ENCODE results near the gene PDE10A. TPM values are rescaled to one million over a fixed set of nuclear protein-coding genes. Genes with fewer than 3 reads are reported as not detected.

PDE10A gene
- total RNA-seq (not detected), polyA plus RNA-seq (not detected)

DNA sequence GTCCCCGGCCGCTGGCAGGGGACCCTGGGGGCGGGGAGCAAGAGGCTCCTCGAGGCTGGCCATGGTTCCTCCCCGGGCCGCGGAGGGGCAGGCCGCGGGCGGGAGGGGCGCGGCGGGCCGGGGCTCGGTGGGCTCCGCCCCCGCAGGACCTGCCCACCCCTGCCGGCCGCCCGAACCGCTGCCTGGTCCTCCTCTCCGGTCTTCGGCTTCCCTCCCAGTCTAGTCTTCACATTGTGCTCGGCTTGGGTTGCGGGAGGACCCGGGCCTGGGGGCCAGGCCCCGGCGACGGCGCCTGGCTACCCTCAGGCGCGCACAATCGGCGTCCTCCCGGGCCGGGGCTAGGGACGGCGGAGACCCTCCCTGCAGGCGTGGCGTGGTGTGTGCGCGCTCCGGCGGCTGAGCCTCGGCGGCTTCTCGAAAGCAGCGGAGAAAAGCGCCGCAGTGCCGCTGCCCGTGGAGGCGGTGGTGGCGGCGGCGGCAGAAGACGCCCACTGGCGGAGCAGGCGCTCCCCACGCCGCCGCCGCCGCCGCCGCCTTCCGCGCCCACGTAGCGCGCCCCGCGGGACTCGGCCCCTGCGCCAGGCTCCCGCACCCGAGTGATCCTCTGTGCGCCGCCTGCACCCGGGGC, at the start of gene PDE10A:
Gene PDE10A (minus strand): TSS at position 493 of the 628 bp plus-strand sequence. CDS start 430 bp downstream, at position 63.
- Histone ChIP-seq H3K4me3 (ENCODE audit: low read length in 2 of 2) (no peak within 1 kb of the TSS), H3K27me3 (ENCODE audit: insufficient read depth, low read length) (peaks cover 4% of the 10 kb centered on the region), H3K9me3 (ENCODE audit: control insufficient read depth in 1 of 2, low read length in 2 of 2) (no peaks in the 10 kb centered on the region), H3K36me3 (ENCODE audit: insufficient read depth, low read length) (no peaks in the 10 kb centered on the region), H3K27ac (ENCODE audit: low read depth, low read length) (no peak within 1 kb of the TSS), H3K4me1 (ENCODE audit: insufficient read depth, low read length) (no peaks in the 10 kb centered on the region)
- no peak for DNase-seq
- ChIA-PET POLR2A (ENCODE audit: partially characterized antibody) (no interaction called here), CTCF (ENCODE audit: partially characterized antibody) (no interaction called here)
- intact Hi-C loops (cut with micrococcal nuclease) = no loop called here
- Mint-ChIP-seq H3K27ac (no peak within 1 kb of the TSS), H3K27me3 (peaks cover 33 to 42% of the 10 kb centered on the region in 2 donors), H3K9me3 (peaks cover 0 to 4% (median 0%) of the 10 kb centered on the region in 8 donors), H3K4me3 (peak within 1 kb of the TSS in 3 of 8 donors; percentile 22 to 57 (median 42)), H3K4me1 (peaks cover 5 to 11% (median 9%) of the 10 kb centered on the region in 4 donors), H3K36me3 (no peaks in the 10 kb centered on the region)

DNA sequence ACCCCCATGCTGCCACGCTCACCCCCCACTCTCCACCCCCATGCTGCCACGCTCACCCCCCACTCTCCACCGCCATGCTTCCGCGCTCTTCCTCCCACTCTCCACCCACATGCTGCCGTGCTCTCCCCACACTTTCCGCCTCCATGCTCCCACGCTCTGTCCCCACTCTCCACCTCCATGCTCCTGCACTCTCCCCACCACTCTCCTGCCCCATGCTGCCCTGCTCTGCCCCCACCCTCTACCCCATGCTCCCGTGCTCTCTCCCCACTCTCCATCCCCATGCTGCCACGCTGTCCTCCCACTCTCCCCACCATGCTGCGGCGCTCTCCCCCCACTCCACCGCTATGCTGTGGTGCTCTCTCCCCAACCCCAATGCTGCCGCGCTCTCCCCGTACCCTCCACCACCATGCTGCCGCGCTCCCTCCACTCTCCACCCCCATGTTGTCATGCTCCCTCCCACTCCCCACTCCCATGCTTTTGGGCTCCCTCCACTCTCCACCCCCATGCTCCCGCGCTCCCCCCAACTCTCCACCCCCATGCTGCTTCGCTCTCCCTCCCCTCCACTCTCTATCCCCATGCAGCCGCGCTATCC, 46.0 kb upstream of the PDE10A start:
- Histone ChIP-seq H3K4me1 (ENCODE audit: insufficient read depth, low read length) (no peaks in the 10 kb centered on the region), H3K27me3 (ENCODE audit: insufficient read depth, low read length) (no peaks in the 10 kb centered on the region), H3K9me3 (ENCODE audit: control insufficient read depth in 1 of 2, low read length in 2 of 2) (no peaks in the 10 kb centered on the region), H3K36me3 (ENCODE audit: insufficient read depth, low read length) (no peaks in the 10 kb centered on the region), H3K27ac (ENCODE audit: low read depth, low read length) (no peak overlapping the region), H3K4me3 (ENCODE audit: low read length in 2 of 2) (no peak overlapping the region)
- H3K27ac Mint-ChIP-seq = no peak overlapping the region
- intact Hi-C loops (cut with micrococcal nuclease) = no loop called here
- peaks cover 0 to 5% (median 1%) of the 10 kb centered on the region in 8 donors for H3K9me3 Mint-ChIP-seq
- no peak overlapping the region for H3K4me3 Mint-ChIP-seq
- no peak for DNase-seq
- no peaks in the 10 kb centered on the region for H3K36me3 Mint-ChIP-seq
- peaks cover 0 to 2% (median 0%) of the 10 kb centered on the region in 4 donors for H3K4me1 Mint-ChIP-seq
- ChIA-PET CTCF (ENCODE audit: partially characterized antibody) (no interaction called here), POLR2A (ENCODE audit: partially characterized antibody) (no interaction called here)
- H3K27me3 Mint-ChIP-seq = peaks cover 0 to 3% of the 10 kb centered on the region in 2 donors

DNA sequence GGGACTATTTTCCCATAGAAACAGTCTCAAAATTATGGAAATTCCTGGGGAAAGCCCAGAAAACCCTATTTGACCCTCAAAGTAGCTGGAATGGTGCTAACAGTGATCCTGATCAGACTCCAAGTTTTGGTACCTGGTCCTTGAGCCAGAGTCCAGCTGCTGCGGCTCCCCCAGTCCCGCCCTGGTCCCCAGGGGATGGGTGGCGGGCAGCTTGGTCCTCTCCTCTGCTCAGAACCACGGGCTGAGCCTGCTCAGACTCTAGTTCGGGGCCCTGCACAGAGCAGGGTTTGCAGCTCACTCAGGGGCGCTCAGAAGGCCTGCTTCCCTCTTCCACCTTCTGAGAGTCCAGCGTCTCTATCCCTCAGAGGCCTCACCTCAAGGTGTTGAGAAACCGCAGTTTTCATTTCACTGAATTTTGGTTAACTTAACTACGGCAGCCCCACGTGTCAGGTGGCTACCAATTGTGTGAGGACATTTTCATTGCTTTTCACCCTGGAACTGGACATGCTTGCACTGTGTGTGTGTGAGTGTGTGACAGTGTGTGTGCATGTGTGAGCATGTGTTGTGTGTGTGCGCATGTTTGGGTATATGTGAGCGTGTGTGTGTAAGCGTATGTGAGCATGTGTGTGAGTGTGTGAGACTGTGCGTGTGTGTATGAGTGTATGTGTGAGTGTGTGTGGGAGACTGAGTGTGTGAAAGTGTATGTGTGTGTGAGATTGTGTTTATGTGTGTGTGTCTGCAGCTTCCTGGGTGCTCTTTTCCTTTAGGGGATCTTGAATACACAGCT, 44.2 kb upstream of the PDE10A start:
- CTCF ChIA-PET (ENCODE audit: partially characterized antibody) = no interaction called here
- no peak overlapping the region for H3K4me3 Mint-ChIP-seq

DNA sequence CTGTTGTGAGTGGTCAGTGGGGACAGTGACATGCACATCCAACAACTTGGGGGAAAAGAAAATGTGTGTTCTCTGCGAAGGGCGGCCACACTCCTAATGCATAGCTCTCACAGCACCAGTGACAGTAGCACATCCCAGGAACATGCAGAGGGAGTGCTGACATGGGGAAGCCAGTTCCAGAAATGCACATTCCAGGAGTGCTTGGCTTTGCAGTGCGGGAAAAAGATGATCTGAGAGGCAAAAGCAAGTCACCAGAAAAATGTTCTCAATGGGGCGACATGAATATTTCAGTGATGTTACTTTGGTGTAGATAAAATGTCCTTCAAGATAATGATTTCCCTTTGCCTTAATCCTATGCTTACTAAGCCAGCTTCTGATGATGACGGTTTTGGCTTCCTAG, 42.9 kb upstream of the PDE10A start:
- H3K27me3 ChIP-seq (ENCODE audit: insufficient read depth, low read length) = no peaks in the 10 kb centered on the region
- CTCF ChIA-PET (ENCODE audit: partially characterized antibody) = no interaction called here
- H3K4me3 ChIP-seq (ENCODE audit: low read length in 2 of 2) = no peak overlapping the region
- H3K9me3 ChIP-seq (ENCODE audit: control insufficient read depth in 1 of 2, low read length in 2 of 2) = no peaks in the 10 kb centered on the region
- Mint-ChIP-seq H3K4me1 (peaks cover 0 to 2% (median 0%) of the 10 kb centered on the region in 4 donors), H3K27me3 (no peaks in the 10 kb centered on the region), H3K9me3 (peaks cover 0 to 5% (median 1%) of the 10 kb centered on the region in 8 donors), H3K27ac (no peak overlapping the region), H3K4me3 (no peak overlapping the region), H3K36me3 (no peaks in the 10 kb centered on the region)
- H3K4me1 ChIP-seq (ENCODE audit: insufficient read depth, low read length) = no peaks in the 10 kb centered on the region
- no peaks in the 10 kb centered on the region for H3K36me3 ChIP-seq (ENCODE audit: insufficient read depth, low read length)
- no peak for DNase-seq
- intact Hi-C loops (cut with micrococcal nuclease) = no loop called here
- H3K27ac ChIP-seq (ENCODE audit: low read depth, low read length) = no peak overlapping the region
- POLR2A ChIA-PET (ENCODE audit: partially characterized antibody) = no interaction called here

More for the DNA sequence above, 44.2 kb upstream of the PDE10A start:
- no peak overlapping the region for H3K27ac Mint-ChIP-seq
- no peak for DNase-seq
- H3K36me3 Mint-ChIP-seq = no peaks in the 10 kb centered on the region
- POLR2A ChIA-PET (ENCODE audit: partially characterized antibody) = no interaction called here
- Histone ChIP-seq H3K9me3 (ENCODE audit: control insufficient read depth in 1 of 2, low read length in 2 of 2) (no peaks in the 10 kb centered on the region), H3K4me1 (ENCODE audit: insufficient read depth, low read length) (no peaks in the 10 kb centered on the region), H3K36me3 (ENCODE audit: insufficient read depth, low read length) (no peaks in the 10 kb centered on the region), H3K27me3 (ENCODE audit: insufficient read depth, low read length) (no peaks in the 10 kb centered on the region), H3K4me3 (ENCODE audit: low read length in 2 of 2) (no peak overlapping the region), H3K27ac (ENCODE audit: low read depth, low read length) (no peak overlapping the region)
- no peaks in the 10 kb centered on the region for H3K27me3 Mint-ChIP-seq
- peaks cover 0 to 2% (median 0%) of the 10 kb centered on the region in 4 donors for H3K4me1 Mint-ChIP-seq
- intact Hi-C loops (cut with micrococcal nuclease) = no loop called here
- peaks cover 0 to 5% (median 1%) of the 10 kb centered on the region in 8 donors for H3K9me3 Mint-ChIP-seq

DNA sequence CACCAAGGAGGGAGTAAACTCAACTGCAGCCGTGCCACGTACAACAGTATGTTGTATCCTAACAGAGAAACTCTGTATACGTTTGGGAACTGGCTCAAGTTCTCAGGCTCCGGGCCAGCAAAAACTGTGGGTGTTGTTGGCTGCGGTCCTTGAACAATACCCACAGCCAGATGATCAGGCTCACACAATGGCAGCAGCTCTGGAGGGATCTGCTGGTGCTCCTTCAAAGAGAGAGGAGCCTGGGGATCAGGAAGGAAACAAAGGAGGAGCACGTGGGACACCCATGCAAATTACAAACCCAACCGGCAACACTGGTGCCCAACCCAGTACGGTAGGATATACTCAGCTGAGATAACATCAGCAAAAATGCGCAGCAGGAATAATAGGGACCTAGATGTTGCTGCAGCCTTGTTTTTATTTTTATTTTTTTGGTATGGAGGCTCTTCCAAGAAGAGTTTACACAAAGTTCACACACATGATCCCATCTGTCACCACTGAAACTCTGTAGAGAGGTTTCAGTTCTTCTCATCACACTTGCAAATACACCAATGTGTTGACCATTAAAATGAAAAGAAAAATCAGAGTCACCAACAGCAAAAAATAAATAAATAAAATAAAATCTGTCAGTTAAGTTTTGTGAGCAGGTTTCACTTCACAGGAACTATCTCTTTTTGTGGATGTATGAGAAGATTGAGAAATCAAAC, 41.2 kb upstream of the PDE10A start:
- Histone ChIP-seq H3K27ac (ENCODE audit: low read depth, low read length) (no peak overlapping the region), H3K4me1 (ENCODE audit: insufficient read depth, low read length) (no peaks in the 10 kb centered on the region), H3K27me3 (ENCODE audit: insufficient read depth, low read length) (no peaks in the 10 kb centered on the region), H3K9me3 (ENCODE audit: control insufficient read depth in 1 of 2, low read length in 2 of 2) (no peaks in the 10 kb centered on the region), H3K36me3 (ENCODE audit: insufficient read depth, low read length) (no peaks in the 10 kb centered on the region), H3K4me3 (ENCODE audit: low read length in 2 of 2) (no peak overlapping the region)
- CTCF ChIA-PET (ENCODE audit: partially characterized antibody) = no interaction called here
- no peak overlapping the region for H3K27ac Mint-ChIP-seq
- H3K4me3 Mint-ChIP-seq = no peak overlapping the region
- no peaks in the 10 kb centered on the region for H3K27me3 Mint-ChIP-seq
- no peaks in the 10 kb centered on the region for H3K36me3 Mint-ChIP-seq
- intact Hi-C loops (cut with micrococcal nuclease) = no loop called here
- peaks cover 0 to 2% (median 0%) of the 10 kb centered on the region in 4 donors for H3K4me1 Mint-ChIP-seq
- POLR2A ChIA-PET (ENCODE audit: partially characterized antibody) = no interaction called here
- DNase-seq = no peak
- H3K9me3 Mint-ChIP-seq = peaks cover 0 to 1% (median 0%) of the 10 kb centered on the region in 8 donors

DNA sequence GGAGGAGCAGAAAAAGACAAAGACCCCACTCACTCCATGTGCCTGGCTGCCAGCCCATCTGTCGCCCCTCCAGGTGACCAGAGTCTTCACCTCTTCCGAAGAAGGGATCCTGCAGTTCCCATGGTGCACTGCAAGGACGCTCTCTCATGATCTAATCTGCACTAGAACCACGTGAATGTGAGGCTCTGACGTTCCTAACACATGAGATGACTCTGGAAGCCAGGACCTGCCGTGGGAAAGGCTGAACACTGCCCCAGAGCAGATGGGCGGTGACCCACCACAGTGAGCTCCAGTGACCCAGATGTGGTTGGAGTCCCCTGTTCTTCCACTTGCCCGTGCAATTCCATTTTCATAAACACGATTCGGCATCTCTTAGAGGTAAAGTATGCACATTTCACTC, 39.6 kb upstream of the PDE10A start:
- Mint-ChIP-seq H3K4me3 (no peak overlapping the region), H3K4me1 (peaks cover 0 to 2% (median 0%) of the 10 kb centered on the region in 4 donors), H3K27me3 (no peaks in the 10 kb centered on the region), H3K36me3 (no peaks in the 10 kb centered on the region), H3K9me3 (peaks cover 0 to 5% (median 0%) of the 10 kb centered on the region in 8 donors), H3K27ac (no peak overlapping the region)
- H3K9me3 ChIP-seq (ENCODE audit: control insufficient read depth in 1 of 2, low read length in 2 of 2) = no peaks in the 10 kb centered on the region
- H3K27me3 ChIP-seq (ENCODE audit: insufficient read depth, low read length) = no peaks in the 10 kb centered on the region
- H3K4me1 ChIP-seq (ENCODE audit: insufficient read depth, low read length) = no peaks in the 10 kb centered on the region
- intact Hi-C loops (cut with micrococcal nuclease) = no loop called here
- no peak for DNase-seq
- H3K27ac ChIP-seq (ENCODE audit: low read depth, low read length) = no peak overlapping the region
- H3K36me3 ChIP-seq (ENCODE audit: insufficient read depth, low read length) = no peaks in the 10 kb centered on the region
- H3K4me3 ChIP-seq (ENCODE audit: low read length in 2 of 2) = no peak overlapping the region
- ChIA-PET CTCF (ENCODE audit: partially characterized antibody) (no interaction called here), POLR2A (ENCODE audit: partially characterized antibody) (no interaction called here)
